K562 (cell line): ENCODE data around the gene TAAR8. TPM values are rescaled to one million over a fixed set of nuclear protein-coding genes. Genes with fewer than 3 reads are reported as not detected.

Experiments
- ATAC-seq: fragments of 200-7000 bp; cut with Tn5 transposase; 3 replicates; pipeline ENCODE4 v1.9.1; 2020; ENCODE audit warnings: moderate library complexity
- BruUV-seq: library from RNA; stranded (reverse); fragments of 400-500 nt; replicated peaks from 2 replicates; lab custom pipeline; 2021; lab: Mats Ljungman, UMichigan
- CTCF ChIA-PET: fragments of 300-600 bp; formaldehyde crosslinking; extraction: SDS; loops from one replicate; lab custom pipeline; 2021; ENCODE audit warnings: low intra/inter-chr PET ratio; lab: Yijun Ruan, JAX
- POLR2A ChIA-PET: fragments of 300-600, 350-650 bp; sonication (Branson Sonifier 250); formaldehyde crosslinking; extraction: SDS; loops from one replicate; lab custom pipeline; 2021; ENCODE audit warnings: antibody characterized with exemption, inconsistent platforms; lab: Yijun Ruan, JAX
- DNase-seq, 4 experiments: peaks; one replicate each; pipeline versions ENCODE4 v3.0.0 to v3.0.0-alpha.2; 2011 to 2018; ENCODE audit warnings: low spot score in 3 of 4, mixed read lengths in 3 of 4; ENCODE audit errors: extremely low read depth in 1 of 4
- FAIRE-seq: peaks from 2 replicates; lab custom pipeline; 2011; peaks lifted over from hg19 to GRCh38; lab: Jason Lieb, UNC
- H2AFZ ChIP-seq: 2 replicates; pipeline ENCODE4 v1.6.0; 2011; ENCODE audit warnings: low read depth, low read length, control low read depth, inconsistent platforms
- H3K27ac ChIP-seq: fragments of 200-600 bp; 3 replicates; pipeline ENCODE4 v1.8.0; 2011; ENCODE audit warnings: low read depth, mild to moderate bottlenecking, control low read depth, inconsistent platforms, low read length, moderate library complexity, mixed read lengths; ENCODE audit errors: extremely low read depth
- H3K27me3 ChIP-seq, 2 experiments: fragments of 300-600 bp in 1 of 2; 2 replicates in 1 of 2; 3 replicates in 1 of 2; pipeline versions ENCODE4 v1.6.0 to v1.8.0; 2011; ENCODE audit warnings: inconsistent platforms in 2 of 2, low read length in 2 of 2, mild to moderate bottlenecking in 1 of 2, mixed read lengths in 1 of 2, moderate library complexity in 1 of 2; ENCODE audit not compliant: control insufficient read depth in 2 of 2, insufficient read depth in 2 of 2
- H3K36me3 ChIP-seq: fragments of 300-600 bp; 3 replicates; pipeline ENCODE4 v1.8.0; 2011; ENCODE audit warnings: mild to moderate bottlenecking, low read length, inconsistent platforms; ENCODE audit not compliant: control insufficient read depth, insufficient read depth
- H3K4me1 ChIP-seq, 2 experiments: fragments of 200-600 bp in 1 of 2; replicated peaks in 1 of 2; 2 replicates in 1 of 2; 3 replicates in 1 of 2; pipeline versions ENCODE4 v1.5.1 to v1.8.0; 2011; ENCODE audit warnings: inconsistent platforms in 2 of 2, low read length in 2 of 2, mild to moderate bottlenecking in 1 of 2, mixed read lengths in 1 of 2, moderate library complexity in 1 of 2; ENCODE audit not compliant: control insufficient read depth in 2 of 2, insufficient read depth in 2 of 2
- H3K4me2 ChIP-seq: 2 replicates; pipeline ENCODE4 v1.6.1; 2011; ENCODE audit warnings: low read length, control low read depth, inconsistent platforms, mixed read lengths; ENCODE audit not compliant: insufficient read depth
- H3K4me3 ChIP-seq: fragments of 200-600 bp; sonication (generic), shearing (Covaris generic); 2 replicates; pipeline ENCODE4 v1.5.1; 2016; ENCODE audit warnings: control low read depth, inconsistent platforms
- H3K79me2 ChIP-seq: fragments of 200-600 bp; 3 replicates; pipeline ENCODE4 v1.8.0; 2011; ENCODE audit warnings: low read length, inconsistent platforms; ENCODE audit not compliant: control insufficient read depth, insufficient read depth
- H3K9ac ChIP-seq, 2 experiments: 2 replicates each; pipeline versions ENCODE4 v1.6.0 to v1.6.1; 2011; ENCODE audit warnings: low read depth in 2 of 2, low read length in 2 of 2, control low read depth in 1 of 2, inconsistent platforms in 1 of 2, mild to moderate bottlenecking in 1 of 2, mixed read lengths in 1 of 2; ENCODE audit not compliant: insufficient read depth in 1 of 2
- H3K9me1 ChIP-seq: one replicate; pipeline ENCODE4 v1.6.0; 2011; ENCODE audit warnings: inconsistent platforms, mild to moderate bottlenecking, low read length, moderate library complexity; ENCODE audit not compliant: control insufficient read depth, insufficient read depth
- H3K9me3 ChIP-seq: replicated peaks from 2 replicates; pipeline ENCODE4 v1.5.1; 2011; ENCODE audit warnings: low read depth, low read length, inconsistent platforms; ENCODE audit not compliant: control insufficient read depth, insufficient read depth
- H4K20me1 ChIP-seq: replicated peaks from 2 replicates; pipeline ENCODE4 v1.6.1; 2011; ENCODE audit warnings: low read length, inconsistent platforms, mixed read lengths; ENCODE audit not compliant: control insufficient read depth, insufficient read depth
- ADNP ChIP-seq: fragments of 200-800 bp; sonication (Bioruptor generic); IDR thresholded peaks from 2 replicates; pipeline ENCODE4 v1.6.1; 2016; ENCODE audit warnings: missing genetic modification characterization, missing compliant biosample characterization
- CBFA2T2 ChIP-seq: fragments of 450-650 bp; conservative IDR thresholded peaks from 2 replicates; pipeline ENCODE4 v1.6.1; 2017; ENCODE audit warnings: mild to moderate bottlenecking
- CBX5 ChIP-seq: IDR thresholded peaks from 2 replicates; pipeline ENCODE4 v1.6.1; 2014; ENCODE audit warnings: low read depth, borderline replicate concordance
- CEBPZ ChIP-seq: fragments of 150-350 bp; IDR thresholded peaks from 2 replicates; pipeline ENCODE4 v1.6.1; 2014; ENCODE audit warnings: low read depth, mild to moderate bottlenecking, low read length, borderline replicate concordance
- ESRRB ChIP-seq: fragments of 250-450 bp; sonication (Bioruptor Pico); IDR thresholded peaks from 2 replicates; pipeline ENCODE4 v1.5.0; 2020; ENCODE audit warnings: mild to moderate bottlenecking, moderate library complexity, borderline replicate concordance
- FOXP1 ChIP-seq: sonication (generic); formaldehyde crosslinking; IDR thresholded peaks from 2 replicates; pipeline ENCODE4 v1.8.0; 2022; ENCODE audit warnings: mild to moderate bottlenecking, missing genetic modification reagents
- HDAC2 ChIP-seq: fragments of 450-650 bp; IDR thresholded peaks from 2 replicates; pipeline ENCODE4 v1.6.1; 2016; ENCODE audit warnings: mild to moderate bottlenecking
- MAFK ChIP-seq: IDR thresholded peaks from 2 replicates; pipeline ENCODE4 v1.6.1; 2011; ENCODE audit warnings: low read length, improper control_type of control experiment
- MAZ ChIP-seq, 2 experiments: fragments of 450-650 bp in 1 of 2; sonication (generic) in 1 of 2; formaldehyde crosslinking; IDR thresholded peaks in 1 of 2; conservative IDR thresholded peaks in 1 of 2; 2 replicates each; pipeline versions ENCODE4 v1.4.0 to v1.5.0; 2020; ENCODE audit warnings: mild to moderate bottlenecking in 1 of 2, missing genetic modification reagents in 1 of 2
- NELFE ChIP-seq: IDR thresholded peaks from 2 replicates; pipeline ENCODE4 v1.6.1; 2011; ENCODE audit warnings: mild to moderate bottlenecking; ENCODE audit not compliant: insufficient read depth, insufficient read length
- NFRKB ChIP-seq: fragments of 450-650 bp; IDR thresholded peaks from 2 replicates; pipeline ENCODE4 v1.6.1; 2016; ENCODE audit warnings: low read depth
- SP1 ChIP-seq: sonication (generic); formaldehyde crosslinking; IDR thresholded peaks from 2 replicates; pipeline ENCODE4 v1.8.1; 2022; ENCODE audit warnings: mild to moderate bottlenecking, missing genetic modification reagents
- ZFP91 ChIP-seq: sonication (generic); formaldehyde crosslinking; IDR thresholded peaks from 2 replicates; pipeline ENCODE4 v1.8.0; 2022; ENCODE audit warnings: mild to moderate bottlenecking, missing genetic modification reagents
- ZNF121 ChIP-seq: sonication (generic); formaldehyde crosslinking; conservative IDR thresholded peaks from 2 replicates; pipeline ENCODE4 v1.8.0; 2022; ENCODE audit warnings: missing genetic modification reagents
- ZNF133 ChIP-seq: fragments of 250-450 bp; sonication (Bioruptor Pico); IDR thresholded peaks from 2 replicates; pipeline ENCODE4 v1.4.0; 2020; ENCODE audit warnings: mild to moderate bottlenecking
- ZNF253 ChIP-seq: fragments of 250-450 bp; sonication (Bioruptor Pico); conservative IDR thresholded peaks from 2 replicates; pipeline ENCODE4 v1.6.1; 2021; ENCODE audit warnings: mild to moderate bottlenecking
- ZNF3 ChIP-seq: fragments of 250-450 bp; sonication (Bioruptor Pico); IDR thresholded peaks from 2 replicates; pipeline ENCODE4 v1.5.0; 2021; ENCODE audit warnings: mild to moderate bottlenecking, moderate library complexity
- WGBS: fragments of 100-300 bp; shearing (Covaris generic); methylation state at CpG from one replicate; pipeline ENCODE4 v1.1.6; 2016; ENCODE audit warnings: low coverage, mixed read lengths; ENCODE audit not compliant: insufficient coverage; ENCODE audit errors: missing lambda C conversion rate; 5-methylcytosine and 5-hydroxymethylcytosine counted together
- in situ Hi-C: fragments of 300-500 bp; cut with MboI; formaldehyde crosslinking; loops from 4 replicates; pipeline ENCODE4 v1.15.0; 2018; ENCODE audit warnings: inconsistent platforms, mixed read lengths
- intact Hi-C: fragments of 100-400 bp; cut with micrococcal nuclease; formaldehyde crosslinking; loops from 2 replicates; pipeline ENCODE4 v1.14.2; 2022
- polyA plus RNA-seq, 8 experiments: library from polyadenylated mRNA; depleted of rRNA in 4 of 8; stranded (reverse) in 5 of 8; unstranded in 3 of 8; fragments of >200 nt; fragmentation: Nextera tagmentation in 2 of 8; fragmentation: Illumina TruSeq in 1 of 8; extraction: Ambion mirVana in 2 of 8; extraction: Trizol in 1 of 8; gene quantifications; 2 replicates each; pipeline versions ENCODE4 v1.2.1 to v1.2.3, GENCODE V29; 2011 to 2014; ENCODE audit warnings: inconsistent platforms in 1 of 8, missing spikeins in 1 of 8
- total RNA-seq, 7 experiments: library from RNA; depleted of rRNA in 6 of 7; stranded (reverse); fragments of >200 nt in 6 of 7; fragmentation: Illumina TruSeq in 2 of 7; extraction: Trizol in 2 of 7; gene quantifications; 2 replicates each; pipeline versions ENCODE4 v1.2.1 to v1.2.3, GENCODE V29; 2011 to 2021; ENCODE audit warnings: low replicate concordance in 1 of 7
- TF ChIP-seq, protein P1 (sequence below): fragments of 250-450 bp; sonication (Bioruptor Pico); IDR thresholded peaks from 2 replicates; pipeline ENCODE4 v1.4.0; 2020; ENCODE audit warnings: borderline replicate concordance

TAAR8 gene
- total and polyA plus RNA-seq, 9 of the 15 experiments (the other 6 are each of a cell fraction or from before 2014, with no cell fraction given) = not detected

DNA sequence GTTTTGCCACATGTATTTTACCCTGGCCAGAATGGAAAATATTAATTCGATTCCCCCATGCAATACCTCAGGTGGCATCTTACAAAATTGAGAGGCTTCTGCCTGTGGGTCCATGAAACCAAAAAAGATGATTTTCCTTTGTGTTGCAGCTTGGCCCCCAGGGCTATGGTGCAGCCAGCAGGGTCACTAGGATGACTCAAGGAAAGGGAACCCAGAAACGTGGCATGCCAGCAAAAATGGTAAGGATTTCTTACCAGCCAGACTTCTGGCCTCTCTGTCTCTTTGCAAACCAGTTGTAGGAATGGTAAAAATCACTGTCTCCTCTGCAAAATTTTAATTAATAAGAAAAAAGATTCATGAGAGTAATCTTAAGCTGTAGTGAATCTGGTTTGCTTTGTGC lies 26.0 kb upstream of the TAAR8 start:
- Histone ChIP-seq H3K4me1 (no peaks in the 10 kb centered on the region; a peak in 1 of 5 replicates), H3K9me3 (no peaks in the 10 kb centered on the region), H3K79me2 (no peaks in the 10 kb centered on the region), H3K27me3 (peaks cover 9 to 10% of the 10 kb centered on the region in 2 experiments; a peak in 4 of 5 replicates), H3K4me2 (no peak overlapping the region), H3K9ac (no peak overlapping the region), H4K20me1 (no peaks in the 10 kb centered on the region), H3K27ac (no peak overlapping the region), H3K4me3 (no peak overlapping the region), H3K9me1 (no peaks in the 10 kb centered on the region), H3K36me3 (no peaks in the 10 kb centered on the region), H2AFZ (no peak overlapping the region)
- ChIA-PET POLR2A (interaction anchor here (1.0 to 1.6 kb wide), 2 partner anchors 14 to 291 kb away, joined by 3 to 6 read pairs; partner anchors contain the start of gene STX7), CTCF (no interaction called here)
- FAIRE-seq = no peak
- in situ Hi-C loops (loop anchor here (25.0 kb wide), 2 partner anchors 236 to 1011 kb away; partner anchors contain the start of gene VNN2), intact Hi-C loops (loop anchor here (10.0 kb wide), 1 partner anchor 1388 kb away; no protein-coding TSS in a partner anchor)
- no TSS peak for BruUV-seq
- ATAC-seq = no peak
- WGBS = 0% methylated on average over 1 of the region's 2 CpGs
- TF ChIP-seq ADNP (tag) (no peak), MAZ (CRISPR knock-in tag; conservative IDR thresholded peaks at IDR 0.05 in 1 of 2, IDR thresholded peaks at IDR 0.05 in 1 of 2) (no peak), CEBPZ (no peak), NFRKB (no peak), ZNF3 (CRISPR knock-in tag) (no peak), CBX5 (no peak), SP1 (CRISPR knock-in tag) (no peak), CBFA2T2 (no peak), ZNF253 (no peak), HDAC2 (no peak), FOXP1 (no peak), ZNF121 (no peak), ZFP91 (CRISPR knock-in tag) (no peak), ESRRB (CRISPR knock-in tag) (no peak), ZNF133 (CRISPR knock-in tag) (no peak), NELFE (no peak), MAFK (no peak)
- TF ChIP-seq, protein P1, sequence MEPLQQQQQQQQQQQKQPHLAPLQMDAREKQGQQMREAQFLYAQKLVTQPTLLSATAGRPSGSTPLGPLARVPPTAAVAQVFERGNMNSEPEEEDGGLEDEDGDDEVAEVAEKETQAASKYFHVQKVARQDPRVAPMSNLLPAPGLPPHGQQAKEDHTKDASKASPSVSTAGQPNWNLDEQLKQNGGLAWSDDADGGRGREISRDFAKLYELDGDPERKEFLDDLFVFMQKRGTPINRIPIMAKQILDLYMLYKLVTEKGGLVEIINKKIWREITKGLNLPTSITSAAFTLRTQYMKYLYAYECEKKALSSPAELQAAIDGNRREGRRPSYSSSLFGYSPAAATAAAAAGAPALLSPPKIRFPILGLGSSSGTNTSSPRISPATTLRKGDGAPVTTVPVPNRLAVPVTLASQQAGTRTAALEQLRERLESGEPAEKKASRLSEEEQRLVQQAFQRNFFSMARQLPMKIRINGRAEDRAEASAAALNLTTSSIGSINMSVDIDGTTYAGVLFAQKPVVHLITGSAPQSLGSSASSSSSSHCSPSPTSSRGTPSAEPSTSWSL = no peak
- no peak for DNase-seq
